Nephron (organoid): ENCODE measurements around the gene PCNX2.

ENCODE experiments used
- H3K27ac Mint-ChIP-seq, 3 experiments: 2 replicates each; pipeline ENCODE4 v1.8.0; 2020; ENCODE audit warnings: mixed read lengths in 3 of 3, mild to moderate bottlenecking in 2 of 3, moderate library complexity in 1 of 3
- H3K27me3 Mint-ChIP-seq: 2 replicates; pipeline ENCODE4 v1.8.0; 2021; ENCODE audit warnings: low read depth, mild to moderate bottlenecking, moderate library complexity, mixed read lengths
- H3K36me3 Mint-ChIP-seq: 2 replicates; pipeline ENCODE4 v1.8.0; 2020; ENCODE audit warnings: low read depth, mixed read lengths
- H3K4me1 Mint-ChIP-seq: 2 replicates; pipeline ENCODE4 v1.8.0; 2020; ENCODE audit warnings: mixed read lengths
- H3K4me3 Mint-ChIP-seq, 3 experiments: 2 replicates each; pipeline ENCODE4 v1.8.0; 2020; ENCODE audit warnings: mild to moderate bottlenecking in 3 of 3, mixed read lengths in 3 of 3, moderate library complexity in 2 of 3
- H3K9me3 Mint-ChIP-seq: 2 replicates; pipeline ENCODE4 v1.8.0; 2020; ENCODE audit warnings: mixed read lengths
- CTCF ChIP-seq, 3 experiments: fragments of 200-600 bp; sonication (generic); IDR thresholded peaks; one replicate each; pipeline ENCODE4 v1.5.0; 2021; ENCODE audit warnings: antibody characterized with exemption in 3 of 3; ENCODE audit not compliant: unreplicated experiment in 3 of 3

The PCNX2 gene

GRCh38 chr1:233033361-233033760 is 262.2 kb downstream of the PCNX2 start:
- Mint-ChIP-seq H3K9me3 (no peaks in the 10 kb centered on the region), H3K27me3 (no peaks in the 10 kb centered on the region), H3K4me3 (no peak overlapping the region), H3K4me1 (peaks cover 19% of the 10 kb centered on the region), H3K36me3 (no peaks in the 10 kb centered on the region), H3K27ac (peak overlapping the region in 1 of 3 experiments; percentile 55)
- no peak for TF ChIP-seq CTCF (IDR thresholded peaks at IDR 0.05; ENCODE audit: unreplicated experiment in 3 of 3)

- Mint-ChIP-seq H3K9me3 (no peaks in the 10 kb centered on the region), H3K4me1 (peaks cover 20% of the 10 kb centered on the region), H3K27me3 (no peaks in the 10 kb centered on the region), H3K27ac (no peak overlapping the region), H3K4me3 (no peak overlapping the region), H3K36me3 (no peaks in the 10 kb centered on the region)
- TF ChIP-seq CTCF (IDR thresholded peaks at IDR 0.05; ENCODE audit: unreplicated experiment in 3 of 3) = no peak
Observed at GRCh38 chr1:233032916-233033315, 262.6 kb downstream of the PCNX2 start.

GRCh38 chr1:233031521-233031920 is 264.0 kb downstream of the PCNX2 start:
- Mint-ChIP-seq H3K36me3 (no peaks in the 10 kb centered on the region), H3K9me3 (no peaks in the 10 kb centered on the region), H3K27me3 (no peaks in the 10 kb centered on the region), H3K4me1 (peaks cover 34% of the 10 kb centered on the region), H3K4me3 (no peak overlapping the region), H3K27ac (peak overlapping the region; percentile 1 to 28 (median 5))
- no peak for TF ChIP-seq CTCF (IDR thresholded peaks at IDR 0.05; ENCODE audit: unreplicated experiment in 3 of 3)

- Mint-ChIP-seq H3K27ac (peak overlapping the region; percentile 4 to 20 (median 8)), H3K9me3 (no peaks in the 10 kb centered on the region), H3K36me3 (no peaks in the 10 kb centered on the region), H3K27me3 (no peaks in the 10 kb centered on the region), H3K4me1 (peaks cover 44% of the 10 kb centered on the region), H3K4me3 (no peak overlapping the region)
- TF ChIP-seq CTCF (IDR thresholded peaks at IDR 0.05; ENCODE audit: unreplicated experiment in 3 of 3) = no peak
Observed at GRCh38 chr1:233027046-233027445, 268.5 kb downstream of the PCNX2 start.

GRCh38 chr1:233025567-233025966 is 270.0 kb downstream of the PCNX2 start:
- peaks cover 41% of the 10 kb centered on the region for H3K4me1 Mint-ChIP-seq
- H3K27me3 Mint-ChIP-seq = no peaks in the 10 kb centered on the region
- H3K27ac Mint-ChIP-seq = peak overlapping the region in 1 of 3 experiments; percentile 2
- H3K4me3 Mint-ChIP-seq = no peak overlapping the region
- H3K36me3 Mint-ChIP-seq = no peaks in the 10 kb centered on the region
- no peak for TF ChIP-seq CTCF (IDR thresholded peaks at IDR 0.05; ENCODE audit: unreplicated experiment in 3 of 3)
- no peaks in the 10 kb centered on the region for H3K9me3 Mint-ChIP-seq

GRCh38 chr1:233025157-233025556 is 270.4 kb downstream of the PCNX2 start:
- Mint-ChIP-seq H3K9me3 (no peaks in the 10 kb centered on the region), H3K4me1 (peaks cover 42% of the 10 kb centered on the region), H3K4me3 (no peak overlapping the region), H3K36me3 (no peaks in the 10 kb centered on the region), H3K27me3 (no peaks in the 10 kb centered on the region), H3K27ac (no peak overlapping the region)
- TF ChIP-seq CTCF (IDR thresholded peaks at IDR 0.05; ENCODE audit: unreplicated experiment in 3 of 3) = peak; percentile 37 to 62 (median 40)
